Suprapubic skin (tissue), 3 donors: ENCODE data around the gene SRSF9.

ENCODE experiments used
- CTCF ChIP-seq, 2 donors: fragments of 200-600 bp in 1 of 2; fragments of 450-650 bp in 1 of 2; sonication (generic) in 1 of 2; IDR thresholded peaks; one replicate each; pipeline ENCODE4 v1.5.1; 2016 to 2019; ENCODE audit warnings: antibody characterized with exemption in 2 of 2, mild to moderate bottlenecking in 1 of 2, moderate library complexity in 1 of 2
- POLR2A ChIP-seq, 2 donors: fragments of 450-650 bp; IDR thresholded peaks; one replicate each; pipeline ENCODE4 v1.6.1; 2017; ENCODE audit warnings: antibody characterized with exemption in 2 of 2, mild to moderate bottlenecking in 2 of 2, moderate library complexity in 2 of 2

DNA sequence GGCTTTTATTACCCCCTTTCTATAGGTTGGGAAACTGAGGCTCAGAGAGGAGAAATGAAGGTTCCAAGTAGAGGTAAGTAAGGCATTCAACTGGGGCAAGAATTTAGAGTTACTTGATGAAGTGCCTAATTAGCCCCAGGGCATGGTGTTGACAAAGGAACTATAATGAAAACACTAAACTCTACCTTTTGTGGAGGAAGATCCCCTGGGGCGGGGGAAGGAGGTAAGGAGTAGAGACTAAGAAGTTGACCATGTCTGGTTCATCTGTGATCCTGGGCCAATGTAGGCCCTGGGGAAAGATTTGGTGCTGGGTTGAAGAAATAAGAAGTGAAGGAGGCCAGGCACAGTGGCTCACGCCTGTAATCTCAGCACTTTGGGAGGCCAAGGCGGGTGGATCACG is 47.8 kb downstream of the SRSF9 start:
- TF ChIP-seq CTCF (IDR thresholded peaks at IDR 0.05) (no peak), POLR2A (IDR thresholded peaks at IDR 0.05) (no peak)
